ENCODE results near the gene MORF4L2.

Gene MORF4L2

DNA sequence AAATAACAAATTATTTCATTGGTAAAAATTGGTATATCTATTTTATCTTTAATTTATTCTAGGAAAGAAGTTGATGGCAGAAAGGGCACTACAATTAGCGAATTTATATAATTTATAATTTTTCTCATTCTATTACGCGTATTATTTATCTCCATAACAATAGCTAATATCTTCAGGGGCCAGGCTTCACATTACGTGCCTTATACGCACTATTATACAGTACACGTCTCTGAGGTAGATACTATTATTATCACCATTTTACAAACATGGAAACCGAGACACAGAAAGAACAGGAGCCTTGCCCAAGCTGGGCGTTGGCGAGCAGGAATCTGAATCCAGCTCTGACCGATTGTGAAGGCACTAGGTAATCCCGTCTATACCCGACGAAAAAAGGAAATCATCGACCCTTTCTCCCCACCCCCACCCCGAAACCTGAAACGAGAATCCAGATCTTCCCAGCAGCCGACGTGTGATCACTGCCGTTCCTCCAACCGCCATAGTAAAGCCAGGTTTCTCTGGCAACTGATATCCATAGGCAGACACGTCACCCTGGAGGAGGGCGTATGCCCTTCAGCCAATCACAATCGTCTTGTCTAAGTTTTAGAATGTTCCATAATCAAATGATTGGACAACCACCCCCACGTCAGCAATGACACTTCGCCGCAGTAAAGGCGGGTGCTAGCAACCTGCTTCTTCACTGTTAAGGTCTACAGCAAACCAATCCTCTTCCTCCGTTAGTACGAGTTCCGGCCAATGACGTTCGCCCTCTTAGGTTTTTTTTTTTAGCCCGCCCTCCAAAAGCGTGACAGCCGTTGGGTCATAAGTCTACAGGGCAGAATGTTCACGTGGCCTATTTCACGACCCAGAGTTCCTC, at the start of gene MORF4L2:
Gene MORF4L2, minus strand, starts transcription at position 501 of the 874 bp plus-strand sequence. CDS start 9,672 bp downstream, outside the sequence.
- Mint-ChIP-seq H3K4me3 (peak within 1 kb of the TSS in 1 of 2 donors; percentile 73), H3K4me1 (peaks cover 6% of the 10 kb centered on the region), H3K27me3 (no peaks in the 10 kb centered on the region), H3K27ac (peak within 1 kb of the TSS; percentile 67 to 91), H3K9me3 (no peaks in the 10 kb centered on the region)
- DNase-seq, result peak; percentile 77 to 91
- peak; percentile 94 for ATAC-seq

- no peak overlapping the region for H3K4me3 Mint-ChIP-seq
- no peaks in the 10 kb centered on the region for H3K9me3 Mint-ChIP-seq
- H3K27ac Mint-ChIP-seq, result no peak overlapping the region
- peaks cover 12% of the 10 kb centered on the region for H3K4me1 Mint-ChIP-seq
- ATAC-seq (peak; percentile 52), DNase-seq (no peak)
- no peaks in the 10 kb centered on the region for H3K27me3 Mint-ChIP-seq
These were observed 47.7 kb upstream of the MORF4L2 start for GRCh38 chrX:103734125-103734760.

DNA sequence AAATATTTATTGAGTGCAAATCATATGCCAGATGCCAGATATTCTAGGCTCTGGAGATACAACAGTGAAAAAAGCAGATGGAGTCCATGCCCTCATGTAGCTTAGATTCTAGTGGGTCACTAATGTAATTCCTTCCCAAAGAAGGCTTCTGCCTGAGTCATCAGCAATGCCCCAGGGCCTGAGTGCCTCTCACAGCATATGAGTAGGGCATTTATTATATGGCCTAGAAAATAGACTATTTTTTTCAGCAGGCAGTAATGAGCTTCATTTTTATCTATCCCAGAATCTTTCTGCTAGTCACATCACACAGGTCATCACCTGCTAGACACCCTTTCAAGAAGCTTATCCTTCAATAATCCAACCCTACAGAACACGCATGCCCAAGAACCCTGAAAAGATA, 46.5 kb upstream of the MORF4L2 start:
- Mint-ChIP-seq H3K4me3 (no peak overlapping the region), H3K4me1 (peaks cover 12% of the 10 kb centered on the region), H3K27ac (no peak overlapping the region), H3K9me3 (no peaks in the 10 kb centered on the region), H3K27me3 (no peaks in the 10 kb centered on the region)
- no peak for DNase-seq
- ATAC-seq, result no peak

GRCh38 chrX:103730796-103731493, 44.4 kb upstream of the MORF4L2 start:
- DNase-seq (no peak), ATAC-seq (no peak)
- H3K27ac Mint-ChIP-seq, result no peak overlapping the region
- no peaks in the 10 kb centered on the region for H3K9me3 Mint-ChIP-seq
- no peaks in the 10 kb centered on the region for H3K27me3 Mint-ChIP-seq
- H3K4me3 Mint-ChIP-seq, result no peak overlapping the region
- H3K4me1 Mint-ChIP-seq, result peaks cover 12% of the 10 kb centered on the region

DNA sequence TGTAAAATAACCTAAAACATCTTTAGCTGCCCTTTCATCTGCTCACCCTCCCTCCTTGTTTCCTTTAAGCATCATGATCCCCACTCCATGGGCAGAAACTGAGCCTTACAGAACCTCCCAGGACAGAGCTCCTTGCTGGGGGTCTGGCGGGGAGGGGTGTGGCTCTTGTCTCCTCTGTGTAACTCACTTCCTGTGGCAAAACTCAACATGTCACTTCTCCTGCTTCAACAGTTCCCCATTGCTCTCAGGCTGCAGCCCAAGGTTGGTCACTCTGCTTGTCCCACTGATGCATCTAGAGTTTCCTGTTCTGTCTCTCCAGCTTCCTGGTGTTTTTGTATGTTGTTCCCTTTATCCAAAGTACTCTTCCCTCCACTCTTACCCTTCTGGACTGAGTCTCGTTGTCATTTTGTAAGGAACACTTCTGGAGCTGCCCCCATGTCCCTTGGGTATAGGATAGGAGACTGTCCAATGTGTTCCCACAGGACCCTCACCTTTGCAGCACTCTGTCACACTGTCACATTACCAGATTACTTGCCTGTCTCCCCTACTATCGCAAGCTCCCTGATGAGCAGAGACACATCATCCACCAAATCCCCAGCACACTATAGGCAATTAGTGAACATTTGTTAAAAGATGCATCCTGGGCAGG, 43.8 kb upstream of the MORF4L2 start:
- Mint-ChIP-seq H3K9me3 (no peaks in the 10 kb centered on the region), H3K27ac (no peak overlapping the region), H3K4me3 (no peak overlapping the region), H3K27me3 (no peaks in the 10 kb centered on the region), H3K4me1 (peaks cover 12% of the 10 kb centered on the region)
- DNase-seq, result no peak
- no peak for ATAC-seq

DNA sequence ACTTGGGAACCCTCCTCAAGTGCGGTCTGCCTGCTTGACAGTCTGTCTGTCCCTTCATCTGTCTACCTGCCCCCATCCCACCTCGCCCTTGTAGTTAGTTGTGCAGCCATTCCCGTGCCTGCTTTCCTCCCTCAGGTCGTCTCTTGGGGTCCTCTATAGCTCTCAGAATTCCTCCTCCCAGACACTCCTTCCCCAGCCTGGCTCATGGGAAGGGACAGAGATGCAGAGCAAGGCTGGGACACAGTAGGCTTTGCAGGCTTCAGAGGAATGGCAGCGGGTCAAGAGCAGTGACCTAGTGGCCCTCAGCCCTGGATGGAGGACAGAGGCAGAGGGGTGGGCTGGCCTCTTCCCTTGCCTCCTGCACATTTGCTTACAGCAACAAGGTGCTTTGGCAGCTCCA, 42.5 kb upstream of the MORF4L2 start:
- H3K27me3 Mint-ChIP-seq, result no peaks in the 10 kb centered on the region
- no peaks in the 10 kb centered on the region for H3K9me3 Mint-ChIP-seq

DNA sequence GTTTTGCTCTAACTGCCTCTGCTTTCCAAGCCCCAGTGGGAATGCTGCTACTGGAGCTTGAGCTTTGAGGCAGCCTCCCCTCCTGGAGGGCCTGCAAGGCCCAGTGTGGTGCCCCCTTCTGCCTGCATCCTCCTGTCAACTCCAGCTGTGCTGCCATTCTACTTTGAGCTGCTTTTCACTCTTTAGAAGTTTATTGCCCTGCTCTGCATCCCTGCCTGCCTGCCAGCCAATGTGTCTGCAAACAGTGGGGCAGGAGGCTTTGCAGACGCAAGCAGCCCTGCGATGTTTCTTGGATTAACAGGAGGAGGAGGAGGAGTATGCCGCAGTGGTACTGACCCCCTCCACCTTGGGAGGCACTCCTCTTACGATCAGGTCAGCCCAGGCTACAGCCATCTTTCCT, 40.6 kb upstream of the MORF4L2 start:
- DNase-seq, result no peak
- no peak overlapping the region for H3K27ac Mint-ChIP-seq
- no peaks in the 10 kb centered on the region for H3K9me3 Mint-ChIP-seq
- H3K27me3 Mint-ChIP-seq, result no peaks in the 10 kb centered on the region
- peaks cover 6% of the 10 kb centered on the region for H3K4me1 Mint-ChIP-seq
- ATAC-seq, result no peak
- H3K4me3 Mint-ChIP-seq, result no peak overlapping the region

More for the DNA sequence above, 42.5 kb upstream of the MORF4L2 start:
- Mint-ChIP-seq H3K27ac (no peak overlapping the region), H3K4me3 (no peak overlapping the region), H3K4me1 (peaks cover 6% of the 10 kb centered on the region)
- no peak for DNase-seq
- no peak for ATAC-seq

DNA sequence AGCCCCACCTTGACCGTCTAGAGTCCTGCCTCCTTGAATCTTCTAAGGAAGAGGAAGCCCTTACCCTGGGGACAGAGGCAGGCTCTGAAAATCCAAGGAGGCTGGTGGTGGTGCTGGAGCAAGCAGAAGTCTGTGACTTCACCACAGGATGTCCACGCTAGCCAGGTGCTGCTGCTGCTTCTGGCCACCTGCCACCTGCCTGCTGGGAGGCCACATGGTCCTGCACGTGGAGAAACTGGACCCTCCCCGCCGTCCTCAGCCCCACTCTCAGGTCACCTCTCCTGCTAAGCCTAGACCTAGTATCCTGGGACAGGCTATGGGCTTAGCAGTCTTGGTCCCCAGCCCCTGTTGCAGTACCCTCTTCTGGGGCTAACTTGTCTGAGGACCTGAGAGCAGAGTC, 40.0 kb upstream of the MORF4L2 start:
- Mint-ChIP-seq H3K9me3 (no peaks in the 10 kb centered on the region), H3K4me1 (peaks cover 6% of the 10 kb centered on the region), H3K27ac (no peak overlapping the region), H3K27me3 (no peaks in the 10 kb centered on the region), H3K4me3 (no peak overlapping the region)
- DNase-seq, result no peak
- ATAC-seq, result no peak

DNA sequence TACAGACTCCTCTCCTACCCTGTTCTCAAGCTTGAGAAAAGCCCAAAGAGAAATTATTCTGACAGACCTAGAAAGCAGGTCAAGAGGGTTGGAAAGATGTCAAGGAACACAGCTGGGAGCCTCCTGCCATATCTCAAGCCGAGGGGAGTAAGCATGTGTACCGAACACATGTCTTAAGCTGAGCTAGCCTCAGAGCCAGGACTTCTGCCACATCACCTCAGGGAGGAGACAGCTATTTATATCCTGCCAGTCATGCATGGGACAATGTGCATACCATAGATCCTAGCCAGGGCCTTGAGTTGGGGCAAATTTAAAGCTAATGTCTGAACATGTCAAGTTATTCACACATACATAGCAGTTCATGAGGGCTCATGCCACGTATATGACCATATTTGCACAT, 36.0 kb upstream of the MORF4L2 start:
- Mint-ChIP-seq H3K4me1 (no peaks in the 10 kb centered on the region), H3K9me3 (no peaks in the 10 kb centered on the region), H3K27me3 (no peaks in the 10 kb centered on the region), H3K4me3 (no peak overlapping the region), H3K27ac (no peak overlapping the region)
- no peak for ATAC-seq
- DNase-seq, result no peak

DNA sequence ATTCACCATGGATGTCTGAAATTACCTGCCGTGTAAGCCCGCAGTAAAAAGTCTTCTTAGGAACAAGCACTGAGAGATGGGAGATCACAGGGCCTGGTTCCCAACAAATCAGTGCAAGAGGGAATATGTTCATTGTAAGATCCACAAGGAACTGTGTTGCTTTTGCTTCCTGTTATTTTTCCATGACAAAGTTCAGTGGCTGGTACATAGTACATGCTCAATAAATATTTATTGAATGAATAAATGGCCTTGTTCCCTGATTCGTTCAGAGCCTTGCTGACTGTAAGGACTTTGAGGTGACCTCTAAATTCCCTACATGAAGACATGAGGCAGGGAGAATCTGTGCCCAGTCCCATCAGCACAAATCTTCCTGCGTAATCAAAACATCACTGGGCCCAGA, 31.6 kb upstream of the MORF4L2 start:
- Mint-ChIP-seq H3K27me3 (no peaks in the 10 kb centered on the region), H3K27ac (no peak overlapping the region), H3K4me3 (no peak overlapping the region), H3K9me3 (no peaks in the 10 kb centered on the region), H3K4me1 (no peaks in the 10 kb centered on the region)
- DNase-seq (no peak), ATAC-seq (no peak)

- DNase-seq, result no peak
- Mint-ChIP-seq H3K27me3 (no peaks in the 10 kb centered on the region), H3K4me3 (no peak overlapping the region), H3K27ac (no peak overlapping the region), H3K4me1 (no peaks in the 10 kb centered on the region), H3K9me3 (no peaks in the 10 kb centered on the region)
- no peak for ATAC-seq
These were observed 30.5 kb upstream of the MORF4L2 start for GRCh38 chrX:103716962-103717361.

DNA sequence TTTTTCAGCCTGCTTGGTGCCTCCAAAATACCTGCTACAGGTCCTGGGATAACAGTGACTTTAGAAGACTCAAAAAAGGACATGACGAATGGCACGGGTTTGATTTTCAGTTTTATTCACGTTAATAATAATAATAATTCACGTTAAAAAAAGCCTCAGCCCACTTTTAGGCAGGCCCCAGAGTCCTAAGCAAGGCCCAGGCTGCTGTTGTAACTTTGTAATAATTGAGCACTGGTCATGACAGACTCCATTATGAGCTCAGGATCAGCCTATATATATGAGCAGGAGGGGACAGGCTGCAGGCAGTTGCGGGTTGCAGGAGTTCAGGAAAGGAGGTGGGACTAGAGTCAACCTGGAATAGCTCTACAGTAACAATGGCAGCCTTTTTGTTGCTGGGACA, 24.1 kb upstream of the MORF4L2 start, which contains the start of gene TMEM31:
Gene TMEM31, plus strand, starts transcription at position 301 of the 400 bp plus-strand sequence. CDS start 1,350 bp downstream, outside the sequence.
- peaks cover 4% of the 10 kb centered on the region for H3K4me1 Mint-ChIP-seq
- no peaks in the 10 kb centered on the region for H3K9me3 Mint-ChIP-seq
- no peaks in the 10 kb centered on the region for H3K27me3 Mint-ChIP-seq
- no peak for ATAC-seq
- peak within 1 kb of the TSS in 1 of 2 donors; percentile 46 for H3K27ac Mint-ChIP-seq
- no peak within 1 kb of the TSS for H3K4me3 Mint-ChIP-seq
- DNase-seq, result no peak

- ATAC-seq, result no peak
- DNase-seq, result no peak
- Mint-ChIP-seq H3K4me1 (no peaks in the 10 kb centered on the region), H3K27me3 (no peaks in the 10 kb centered on the region), H3K9me3 (no peaks in the 10 kb centered on the region), H3K27ac (no peak overlapping the region), H3K4me3 (no peak overlapping the region)
These were observed 18.4 kb upstream of the MORF4L2 start for GRCh38 chrX:103704863-103705262.

GRCh38 chrX:103699243-103699642, 12.7 kb upstream of the MORF4L2 start:
- DNase-seq (no peak), ATAC-seq (no peak)
- Mint-ChIP-seq H3K27me3 (peaks cover 8% of the 10 kb centered on the region), H3K27ac (peak overlapping the region in 1 of 2 donors; percentile 22), H3K9me3 (no peaks in the 10 kb centered on the region), H3K4me3 (no peak overlapping the region), H3K4me1 (no peaks in the 10 kb centered on the region)

GRCh38 chrX:103697687-103698086, 11.2 kb upstream of the MORF4L2 start:
- H3K4me1 Mint-ChIP-seq, result no peaks in the 10 kb centered on the region
- H3K27me3 Mint-ChIP-seq, result peaks cover 8% of the 10 kb centered on the region
- no peak overlapping the region for H3K27ac Mint-ChIP-seq
- H3K4me3 Mint-ChIP-seq, result no peak overlapping the region
- ATAC-seq (no peak), DNase-seq (no peak)
- H3K9me3 Mint-ChIP-seq, result no peaks in the 10 kb centered on the region
